HepG2 (cell line): ENCODE results near the gene PPP4R1. TPM values are rescaled to one million over a fixed set of nuclear protein-coding genes. Genes with fewer than 3 reads are reported as not detected.

Experiments
- ATAC-seq: fragments of 200-7000 bp; cut with Tn5 transposase; 3 replicates; pipeline ENCODE4 v1.9.1; 2020; ENCODE audit warnings: mild to moderate bottlenecking, moderate library complexity
- BruUV-seq: library from RNA; stranded (reverse); fragments of 400-500 nt; replicated peaks from 2 replicates; lab custom pipeline; 2021; lab: Mats Ljungman, UMichigan
- CTCF ChIA-PET: fragments of 300-600 bp; formaldehyde crosslinking; extraction: SDS; loops from one replicate; lab custom pipeline; 2021; ENCODE audit warnings: low total read pairs, inconsistent platforms, low intra/inter-chr PET ratio; lab: Yijun Ruan, JAX
- POLR2A ChIA-PET: fragments of 350-600 bp; sonication (Branson Sonifier 250); formaldehyde crosslinking; loops from one replicate; lab custom pipeline; 2020; ENCODE audit warnings: antibody characterized with exemption, inconsistent platforms; lab: Yijun Ruan, JAX
- DNase-seq: peaks from one replicate; pipeline ENCODE4 v3.0.0-alpha.2; 2015; ENCODE audit warnings: low spot score
- FAIRE-seq: peaks from 3 replicates; lab custom pipeline; 2011; peaks lifted over from hg19 to GRCh38; lab: Jason Lieb, UNC
- H2AFZ ChIP-seq: one replicate; pipeline ENCODE4 v1.6.1; 2011; ENCODE audit warnings: low read length, inconsistent platforms
- H3K27ac ChIP-seq: fragments of 300-600 bp; 3 replicates; pipeline ENCODE4 v1.8.0; 2011; ENCODE audit warnings: mixed run types, mild to moderate bottlenecking, mixed read lengths, low read length, inconsistent platforms; ENCODE audit not compliant: insufficient read depth; ENCODE audit errors: extremely low read length
- H3K27me3 ChIP-seq, 2 experiments: fragments of 200-600 bp in 1 of 2; 2 replicates in 1 of 2; 3 replicates in 1 of 2; pipeline versions ENCODE4 v1.6.0 to v1.8.0; 2011; ENCODE audit warnings: low read length in 2 of 2, mild to moderate bottlenecking in 2 of 2, moderate library complexity in 2 of 2, inconsistent platforms in 1 of 2; ENCODE audit not compliant: insufficient read depth in 2 of 2, control insufficient read depth in 1 of 2
- H3K36me3 ChIP-seq, 2 experiments: fragments of 200-600 bp in 1 of 2; replicated peaks in 1 of 2; 2 replicates in 1 of 2; 3 replicates in 1 of 2; pipeline versions ENCODE4 v1.5.1 to v1.8.0; 2011; ENCODE audit warnings: low read length in 2 of 2, inconsistent platforms in 1 of 2; ENCODE audit not compliant: insufficient read depth in 2 of 2, control insufficient read depth in 1 of 2
- H3K4me1 ChIP-seq: 2 replicates; pipeline ENCODE4 v1.5.1; 2012; ENCODE audit warnings: low read length, inconsistent platforms; ENCODE audit not compliant: insufficient read depth
- H3K4me2 ChIP-seq: 2 replicates; pipeline ENCODE4 v1.6.0; 2011; ENCODE audit warnings: low read depth, low read length, inconsistent platforms
- H3K4me3 ChIP-seq, 3 experiments: fragments of 200-600 bp in 1 of 3; sonication (generic), shearing (Covaris generic) in 1 of 3; replicated peaks in 1 of 3; 2 replicates each; pipeline ENCODE4 v1.5.1; 2011 to 2016; ENCODE audit warnings: low read length in 3 of 3, inconsistent platforms in 2 of 3, low read depth in 2 of 3, mild to moderate bottlenecking in 2 of 3, control low read depth in 1 of 3, mixed read lengths in 1 of 3; ENCODE audit not compliant: insufficient read depth in 1 of 3
- H3K79me2 ChIP-seq: one replicate; pipeline ENCODE4 v1.6.1; 2011; ENCODE audit warnings: low read length, inconsistent platforms; ENCODE audit not compliant: insufficient read depth
- H3K9ac ChIP-seq: 2 replicates; pipeline ENCODE4 v1.6.0; 2011; ENCODE audit warnings: mild to moderate bottlenecking, low read depth, low read length, inconsistent platforms; ENCODE audit not compliant: insufficient read depth
- H3K9me3 ChIP-seq: 2 replicates; pipeline ENCODE4 v1.5.1; 2012; ENCODE audit warnings: mild to moderate bottlenecking, low read length
- H4K20me1 ChIP-seq: 2 replicates; pipeline ENCODE4 v1.6.0; 2011; ENCODE audit warnings: inconsistent platforms, mild to moderate bottlenecking, low read length, moderate library complexity; ENCODE audit not compliant: insufficient read depth
- ARNT ChIP-seq: fragments of 450-650 bp; IDR thresholded peaks from 2 replicates; pipeline ENCODE4 v1.6.1; 2017
- HDAC2 ChIP-seq: sonication (generic); formaldehyde crosslinking; IDR thresholded peaks from 2 replicates; pipeline ENCODE4 v1.4.0; 2020; ENCODE audit warnings: missing genetic modification reagents
- HMG20A ChIP-seq: IDR thresholded peaks from 2 replicates; pipeline ENCODE4 v1.6.1; 2016; ENCODE audit warnings: borderline replicate concordance
- KLF13 ChIP-seq: sonication (generic); formaldehyde crosslinking; IDR thresholded peaks from 2 replicates; pipeline ENCODE4 v1.4.0; 2020; ENCODE audit warnings: mild to moderate bottlenecking, missing genetic modification reagents
- NR2F1 ChIP-seq, 2 experiments: fragments of 450-650 bp in 1 of 2; formaldehyde crosslinking in 1 of 2; IDR thresholded peaks; 2 replicates each; pipeline versions ENCODE4 v1.5.0 to v1.6.1; 2016 to 2020; ENCODE audit warnings: mild to moderate bottlenecking in 1 of 2, missing compliant biosample characterization in 1 of 2, missing genetic modification reagents in 1 of 2, moderate library complexity in 1 of 2
- ZNF33B ChIP-seq: sonication (generic); formaldehyde crosslinking; IDR thresholded peaks from 2 replicates; pipeline ENCODE4 v1.5.1; 2020; ENCODE audit warnings: mild to moderate bottlenecking, missing genetic modification reagents
- ZNF460 ChIP-seq: sonication (generic); formaldehyde crosslinking; IDR thresholded peaks from 2 replicates; pipeline ENCODE4 v1.5.1; 2020; ENCODE audit warnings: missing genetic modification reagents, mild to moderate bottlenecking, borderline replicate concordance
- WGBS: methylation state at CpG from one replicate; pipeline ENCODE4 v1.1.6; 2017; ENCODE audit warnings: low lambda C conversion rate; 5-methylcytosine and 5-hydroxymethylcytosine counted together
- in situ Hi-C: cut with HindIII; loops from 2 replicates; pipeline ENCODE4 v1.10.0; 2017; ENCODE audit warnings: low pct_unique_long_range_greater_than_20kb; ENCODE audit not compliant: extremely low pct_ligation_motif_present
- intact Hi-C: fragments of 100-400 bp; cut with micrococcal nuclease; formaldehyde crosslinking; loops from one replicate; pipeline ENCODE4 v1.10.0; 2022; ENCODE audit not compliant: unreplicated experiment
- polyA plus RNA-seq, 8 experiments: library from polyadenylated mRNA; depleted of rRNA in 3 of 8; stranded (reverse) in 7 of 8; unstranded in 1 of 8; fragments of >200 nt; fragmentation: Illumina TruSeq in 4 of 8; extraction: Trizol in 4 of 8; gene quantifications; 2 replicates each; pipeline versions ENCODE4 v1.2.1 to v1.2.3, GENCODE V29; 2011 to 2016; ENCODE audit warnings: low read depth in 4 of 8, missing spikeins in 1 of 8, mixed read lengths in 1 of 8; ENCODE audit not compliant: insufficient read depth in 1 of 8
- total RNA-seq, 5 experiments: library from RNA; depleted of rRNA; stranded (reverse); fragments of >200 nt; fragmentation: Illumina TruSeq; extraction: Trizol; gene quantifications; 2 replicates each; pipeline ENCODE4 v1.2.3, GENCODE V29; 2016; ENCODE audit warnings: low read depth in 1 of 5
- TF ChIP-seq, protein P1 (sequence below): sonication (generic); formaldehyde crosslinking; IDR thresholded peaks from 2 replicates; pipeline ENCODE4 v1.4.0; 2020; ENCODE audit warnings: missing genetic modification reagents
- TF ChIP-seq, protein P2 (sequence below): sonication (generic); formaldehyde crosslinking; IDR thresholded peaks from 2 replicates; pipeline ENCODE4 v1.4.0; 2020; ENCODE audit warnings: missing genetic modification reagents, borderline replicate concordance

Gene PPP4R1
- total and polyA plus RNA-seq, 2 of the 13 experiments (the other 11 are each of a cell fraction or from before 2014, with no cell fraction given): 66.5 to 72.4 TPM

DNA sequence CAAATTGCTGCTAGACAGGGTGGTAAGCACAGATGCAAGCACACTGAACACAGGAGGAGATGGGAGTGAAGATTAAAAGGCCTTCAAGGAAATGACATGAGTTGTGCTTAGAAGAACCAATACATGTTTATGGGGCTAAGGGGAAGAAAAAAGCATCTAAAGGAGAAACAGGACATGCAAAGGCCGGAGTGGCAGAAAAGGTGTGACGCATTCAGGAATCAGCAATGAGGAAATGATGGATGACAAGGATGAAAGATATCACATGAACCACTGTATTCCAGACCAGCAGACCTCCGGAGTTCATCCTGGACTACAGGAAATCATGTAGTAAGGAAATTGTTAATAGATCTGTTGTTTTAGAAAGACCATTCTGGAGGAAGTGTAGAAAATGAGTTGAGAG, 42.8 kb downstream of the PPP4R1 start:
- Histone ChIP-seq H3K79me2 (no peaks in the 10 kb centered on the region), H3K4me1 (peaks cover 9% of the 10 kb centered on the region), H3K27ac (no peak overlapping the region), H2AFZ (no peak overlapping the region), H3K9ac (no peak overlapping the region), H3K27me3 (no peaks in the 10 kb centered on the region), H3K4me3 (no peak overlapping the region), H3K4me2 (no peak overlapping the region), H4K20me1 (peaks cover 7% of the 10 kb centered on the region; the same call in 1 of the 2 replicates), H3K36me3 (peaks cover 9 to 58% of the 10 kb centered on the region in 2 experiments), H3K9me3 (no peaks in the 10 kb centered on the region)
- no peak for FAIRE-seq
- intact Hi-C loops (loop anchor here (10.0 kb wide), 1 partner anchor 203 kb away; no protein-coding TSS in a partner anchor), in situ Hi-C loops (no loop called here)
- POLR2A ChIA-PET: no interaction called here
- no peak for ATAC-seq
- WGBS: 96% methylated on average over 3 of the region's 3 CpGs
- TF ChIP-seq HMG20A (CRISPR knock-in tag): no peak
- TF ChIP-seq ZNF33B: no peak
- TF ChIP-seq, protein P1, sequence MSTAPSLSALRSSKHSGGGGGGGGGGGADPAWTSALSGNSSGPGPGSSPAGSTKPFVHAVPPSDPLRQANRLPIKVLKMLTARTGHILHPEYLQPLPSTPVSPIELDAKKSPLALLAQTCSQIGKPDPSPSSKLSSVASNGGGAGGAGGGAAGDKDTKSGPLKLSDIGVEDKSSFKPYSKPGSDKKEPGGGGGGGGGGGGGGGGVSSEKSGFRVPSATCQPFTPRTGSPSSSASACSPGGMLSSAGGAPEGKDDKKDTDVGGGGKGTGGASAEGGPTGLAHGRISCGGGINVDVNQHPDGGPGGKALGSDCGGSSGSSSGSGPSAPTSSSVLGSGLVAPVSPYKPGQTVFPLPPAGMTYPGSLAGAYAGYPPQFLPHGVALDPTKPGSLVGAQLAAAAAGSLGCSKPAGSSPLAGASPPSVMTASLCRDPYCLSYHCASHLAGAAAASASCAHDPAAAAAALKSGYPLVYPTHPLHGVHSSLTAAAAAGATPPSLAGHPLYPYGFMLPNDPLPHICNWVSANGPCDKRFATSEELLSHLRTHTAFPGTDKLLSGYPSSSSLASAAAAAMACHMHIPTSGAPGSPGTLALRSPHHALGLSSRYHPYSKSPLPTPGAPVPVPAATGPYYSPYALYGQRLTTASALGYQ (CRISPR knock-in tag): no peak
- TF ChIP-seq HDAC2 (CRISPR knock-in tag): no peak
- no peak for TF ChIP-seq ARNT
- no peak for TF ChIP-seq ZNF460 (CRISPR knock-in tag)
- TF ChIP-seq, protein P2, sequence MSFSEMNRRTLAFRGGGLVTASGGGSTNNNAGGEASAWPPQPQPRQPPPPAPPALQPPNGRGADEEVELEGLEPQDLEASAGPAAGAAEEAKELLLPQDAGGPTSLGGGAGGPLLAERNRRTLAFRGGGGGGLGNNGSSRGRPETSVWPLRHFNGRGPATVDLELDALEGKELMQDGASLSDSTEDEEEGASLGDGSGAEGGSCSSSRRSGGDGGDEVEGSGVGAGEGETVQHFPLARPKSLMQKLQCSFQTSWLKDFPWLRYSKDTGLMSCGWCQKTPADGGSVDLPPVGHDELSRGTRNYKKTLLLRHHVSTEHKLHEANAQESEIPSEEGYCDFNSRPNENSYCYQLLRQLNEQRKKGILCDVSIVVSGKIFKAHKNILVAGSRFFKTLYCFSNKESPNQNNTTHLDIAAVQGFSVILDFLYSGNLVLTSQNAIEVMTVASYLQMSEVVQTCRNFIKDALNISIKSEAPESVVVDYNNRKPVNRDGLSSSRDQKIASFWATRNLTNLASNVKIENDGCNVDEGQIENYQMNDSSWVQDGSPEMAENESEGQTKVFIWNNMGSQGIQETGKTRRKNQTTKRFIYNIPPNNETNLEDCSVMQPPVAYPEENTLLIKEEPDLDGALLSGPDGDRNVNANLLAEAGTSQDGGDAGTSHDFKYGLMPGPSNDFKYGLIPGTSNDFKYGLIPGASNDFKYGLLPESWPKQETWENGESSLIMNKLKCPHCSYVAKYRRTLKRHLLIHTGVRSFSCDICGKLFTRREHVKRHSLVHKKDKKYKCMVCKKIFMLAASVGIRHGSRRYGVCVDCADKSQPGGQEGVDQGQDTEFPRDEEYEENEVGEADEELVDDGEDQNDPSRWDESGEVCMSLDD (CRISPR knock-in tag): no peak
- TF ChIP-seq KLF13 (CRISPR knock-in tag): no peak
- TF ChIP-seq NR2F1 (CRISPR knock-in tag; IDR thresholded peaks at IDR 0.05): no peak
- no TSS peak for BruUV-seq
- DNase-seq: no peak
- CTCF ChIA-PET: no interaction called here
